Mucosa of rectum (tissue), 2 donors: ENCODE data around the gene NLRP12.

ENCODE experiments used
- H3K27ac ChIP-seq, 2 donors: one replicate each; pipeline ENCODE4 v1.7.0; 2013; ENCODE audit warnings: inconsistent platforms in 2 of 2, low read depth in 2 of 2, low read length in 2 of 2
- H3K27me3 ChIP-seq, 2 donors: one replicate each; pipeline ENCODE4 v1.7.0; 2013; ENCODE audit warnings: low read length in 2 of 2; ENCODE audit not compliant: control insufficient read depth in 2 of 2, insufficient read depth in 2 of 2
- H3K36me3 ChIP-seq, 2 donors: one replicate each; pipeline ENCODE4 v1.7.0; 2013; ENCODE audit warnings: low read length in 2 of 2; ENCODE audit not compliant: control insufficient read depth in 2 of 2, insufficient read depth in 2 of 2
- H3K4me1 ChIP-seq, 2 donors: one replicate each; pipeline ENCODE4 v1.7.0; 2013; ENCODE audit warnings: low read length in 2 of 2, mild to moderate bottlenecking in 1 of 2; ENCODE audit not compliant: control insufficient read depth in 2 of 2, insufficient read depth in 2 of 2
- H3K4me3 ChIP-seq, 2 donors: one replicate each; pipeline ENCODE4 v1.7.0; 2013; ENCODE audit warnings: low read length in 2 of 2
- H3K9ac ChIP-seq, 2 donors: one replicate each; pipeline ENCODE4 v1.7.0; 2013; ENCODE audit warnings: low read length in 2 of 2, low read depth in 1 of 2, mild to moderate bottlenecking in 1 of 2
- H3K9me3 ChIP-seq, 2 donors: one replicate each; pipeline ENCODE4 v1.7.0; 2013; ENCODE audit warnings: low read length in 2 of 2; ENCODE audit not compliant: control insufficient read depth in 2 of 2
- donor health status: healthy.
- donor health status: Normal muscosa, but diverticular disease.

NLRP12 gene

GRCh38 chr19:53809518-53810186 is 14.5 kb downstream of the NLRP12 start:
- no peak overlapping the region for H3K27ac ChIP-seq
- no peaks in the 10 kb centered on the region for H3K9me3 ChIP-seq
- no peak overlapping the region for H3K9ac ChIP-seq
- H3K27me3 ChIP-seq: no peaks in the 10 kb centered on the region
- no peaks in the 10 kb centered on the region for H3K4me1 ChIP-seq
- H3K4me3 ChIP-seq: no peak overlapping the region
- no peaks in the 10 kb centered on the region for H3K36me3 ChIP-seq

GRCh38 chr19:53808710-53809125 is 15.4 kb downstream of the NLRP12 start:
- no peaks in the 10 kb centered on the region for H3K4me1 ChIP-seq
- no peak overlapping the region for H3K27ac ChIP-seq
- no peaks in the 10 kb centered on the region for H3K27me3 ChIP-seq
- no peaks in the 10 kb centered on the region for H3K9me3 ChIP-seq
- H3K9ac ChIP-seq: no peak overlapping the region
- no peak overlapping the region for H3K4me3 ChIP-seq
- H3K36me3 ChIP-seq: no peaks in the 10 kb centered on the region

GRCh38 chr19:53801257-53801656 is 22.9 kb downstream of the NLRP12 start:
- no peak overlapping the region for H3K4me3 ChIP-seq
- no peaks in the 10 kb centered on the region for H3K9me3 ChIP-seq
- no peaks in the 10 kb centered on the region for H3K4me1 ChIP-seq
- H3K27ac ChIP-seq: no peak overlapping the region
- H3K27me3 ChIP-seq: no peaks in the 10 kb centered on the region
- H3K9ac ChIP-seq: no peak overlapping the region
- H3K36me3 ChIP-seq: no peaks in the 10 kb centered on the region

GRCh38 chr19:53795019-53795418 is 29.1 kb downstream of the NLRP12 start:
- Histone ChIP-seq H3K4me3 (no peak overlapping the region), H3K27ac (no peak overlapping the region), H3K4me1 (no peaks in the 10 kb centered on the region), H3K27me3 (no peaks in the 10 kb centered on the region), H3K9me3 (no peaks in the 10 kb centered on the region), H3K36me3 (no peaks in the 10 kb centered on the region), H3K9ac (no peak overlapping the region)

- H3K9ac ChIP-seq: no peak overlapping the region
- H3K4me1 ChIP-seq: no peaks in the 10 kb centered on the region
- no peaks in the 10 kb centered on the region for H3K9me3 ChIP-seq
- H3K36me3 ChIP-seq: no peaks in the 10 kb centered on the region
- no peak overlapping the region for H3K27ac ChIP-seq
- no peaks in the 10 kb centered on the region for H3K27me3 ChIP-seq
- no peak overlapping the region for H3K4me3 ChIP-seq
Observed at GRCh38 chr19:53792721-53793433, 31.2 kb downstream of the NLRP12 start.

GRCh38 chr19:53789708-53790678 is 34.1 kb downstream of the NLRP12 start:
- H3K36me3 ChIP-seq: no peaks in the 10 kb centered on the region
- no peaks in the 10 kb centered on the region for H3K9me3 ChIP-seq
- no peak overlapping the region for H3K27ac ChIP-seq
- no peak overlapping the region for H3K9ac ChIP-seq
- H3K4me1 ChIP-seq: no peaks in the 10 kb centered on the region
- no peak overlapping the region for H3K4me3 ChIP-seq
- H3K27me3 ChIP-seq: no peaks in the 10 kb centered on the region

- Histone ChIP-seq H3K27ac (no peak overlapping the region), H3K9me3 (no peaks in the 10 kb centered on the region), H3K36me3 (no peaks in the 10 kb centered on the region), H3K27me3 (no peaks in the 10 kb centered on the region), H3K4me1 (no peaks in the 10 kb centered on the region), H3K9ac (no peak overlapping the region), H3K4me3 (no peak overlapping the region)
Observed at GRCh38 chr19:53787266-53787665, 36.8 kb downstream of the NLRP12 start.

GRCh38 chr19:53786744-53787143 is 37.4 kb downstream of the NLRP12 start:
- no peaks in the 10 kb centered on the region for H3K36me3 ChIP-seq
- H3K27me3 ChIP-seq: no peaks in the 10 kb centered on the region
- no peaks in the 10 kb centered on the region for H3K9me3 ChIP-seq
- H3K4me1 ChIP-seq: no peaks in the 10 kb centered on the region
- no peak overlapping the region for H3K27ac ChIP-seq
- no peak overlapping the region for H3K4me3 ChIP-seq
- no peak overlapping the region for H3K9ac ChIP-seq

GRCh38 chr19:53785196-53785889 is 38.8 kb downstream of the NLRP12 start:
- H3K27ac ChIP-seq: no peak overlapping the region
- H3K9me3 ChIP-seq: no peaks in the 10 kb centered on the region
- H3K36me3 ChIP-seq: no peaks in the 10 kb centered on the region
- H3K4me3 ChIP-seq: no peak overlapping the region
- H3K9ac ChIP-seq: no peak overlapping the region
- H3K4me1 ChIP-seq: no peaks in the 10 kb centered on the region
- H3K27me3 ChIP-seq: no peaks in the 10 kb centered on the region
